HG02642 (cell line): ENCODE measurements around the gene KIAA1671.

Experiments
- ATAC-seq: cut with Tn5 transposase; IDR thresholded peaks from one replicate; pipeline ENCODE4 v1.9.1; 2021; ENCODE audit warnings: mild to moderate bottlenecking; ENCODE audit not compliant: unreplicated experiment, poor library complexity

The KIAA1671 gene

GRCh38 chr22:25109878-25110595 is 157.5 kb downstream of the KIAA1671 start:
- ATAC-seq: no peak

- ATAC-seq: no peak
Measured at GRCh38 chr22:25110596-25110845, 158.0 kb downstream of the KIAA1671 start.

- ATAC-seq: peak; percentile 71
Measured at GRCh38 chr22:25110846-25111578, 158.5 kb downstream of the KIAA1671 start.

DNA sequence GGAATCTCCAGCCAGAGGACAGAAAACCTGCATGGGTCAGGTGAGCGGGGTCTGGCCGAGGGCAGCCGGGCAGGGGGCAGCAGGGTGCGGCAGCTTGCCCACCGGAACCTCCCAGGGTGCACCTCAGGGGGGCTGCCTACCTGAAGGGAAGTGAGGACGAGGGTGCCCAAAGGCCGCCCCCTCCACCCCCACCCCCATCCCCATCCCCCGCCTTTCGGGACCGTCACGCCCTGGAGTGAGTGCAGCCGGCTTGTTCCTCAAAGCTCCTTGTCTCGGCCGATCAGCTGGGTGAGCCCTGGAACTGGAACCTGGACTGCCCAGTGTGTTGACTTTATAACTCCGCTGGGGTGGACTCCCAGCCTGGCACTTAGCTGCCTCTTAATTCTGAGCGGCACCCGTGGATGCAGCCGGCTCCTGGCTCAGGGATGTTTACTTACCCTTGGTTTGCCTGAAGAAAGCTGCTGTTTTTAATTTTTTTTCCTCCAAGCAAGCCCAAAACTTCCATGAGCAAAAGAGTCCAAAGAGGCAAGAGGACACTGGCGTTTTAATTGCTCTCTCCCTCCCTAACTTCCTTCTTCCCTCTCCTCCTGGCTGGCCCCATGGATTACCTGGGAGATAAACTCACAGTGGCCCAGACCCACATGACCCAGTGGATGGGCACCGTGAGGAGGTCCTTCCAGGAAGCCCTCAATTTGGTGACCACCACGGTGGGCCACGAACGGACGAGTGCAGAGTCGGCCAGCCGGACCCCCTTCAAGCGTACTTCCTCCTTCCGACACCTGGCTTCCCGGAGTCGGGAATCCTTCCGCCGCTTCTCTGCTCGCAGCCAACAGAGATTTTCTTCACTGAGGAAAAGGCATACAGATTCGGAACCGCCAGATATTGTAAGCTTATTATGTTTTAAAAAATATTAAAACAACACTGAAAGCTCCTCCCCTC is 159.3 kb downstream of the KIAA1671 start:
- ATAC-seq: no peak

- ATAC-seq: no peak
Measured at GRCh38 chr22:25112538-25113253, 160.2 kb downstream of the KIAA1671 start.

GRCh38 chr22:25113316-25113721 is 160.8 kb downstream of the KIAA1671 start:
- ATAC-seq: no peak

DNA sequence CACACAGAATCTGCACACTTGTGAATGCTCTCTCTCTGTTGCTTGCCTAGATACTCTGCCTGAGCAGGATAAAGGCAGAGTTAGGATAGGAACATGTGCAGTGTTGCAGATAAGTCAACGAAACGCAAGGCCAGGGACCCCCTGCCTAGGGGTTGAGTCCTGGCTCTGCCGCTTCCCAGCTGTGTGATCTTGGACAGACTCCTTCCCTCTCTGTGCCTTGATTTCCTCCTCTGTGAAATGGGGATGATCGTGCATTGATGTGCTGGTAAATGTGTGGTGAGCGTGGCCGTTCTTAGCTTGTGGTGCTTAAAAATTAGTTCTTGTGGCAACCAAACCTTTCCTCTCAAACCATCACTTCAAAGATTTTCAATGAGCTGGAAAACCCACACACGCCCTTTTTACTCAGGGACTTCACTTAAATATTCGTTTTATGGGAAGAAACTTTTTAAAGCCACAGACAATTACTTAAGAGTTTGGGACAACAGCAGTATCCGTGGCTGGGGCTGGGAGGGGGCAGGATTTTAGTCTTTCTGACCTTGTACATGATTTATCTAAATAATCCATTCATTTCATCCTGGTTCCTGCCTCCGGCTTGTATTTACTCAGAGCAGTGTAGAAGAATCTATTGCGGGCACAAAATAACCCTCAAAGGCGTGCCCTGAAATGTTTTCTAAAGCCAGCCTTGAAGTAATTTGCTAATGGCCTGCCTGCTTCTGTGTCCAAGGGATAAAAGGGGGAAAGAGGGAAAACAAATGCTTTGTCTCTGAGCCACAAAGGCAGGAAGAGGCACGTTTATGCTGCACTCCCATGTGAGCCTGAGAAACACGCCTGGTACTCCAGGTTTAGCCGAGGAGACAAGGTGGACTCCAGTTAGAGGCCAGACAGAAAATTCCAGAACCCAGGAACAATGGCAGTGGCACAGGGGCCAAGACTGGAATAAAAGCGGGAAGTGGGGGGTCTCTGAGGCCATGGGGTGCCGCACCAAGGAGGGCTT is 162.2 kb downstream of the KIAA1671 start:
- no peak for ATAC-seq

- no peak for ATAC-seq
Measured at GRCh38 chr22:25119609-25120008, 167.1 kb downstream of the KIAA1671 start.

DNA sequence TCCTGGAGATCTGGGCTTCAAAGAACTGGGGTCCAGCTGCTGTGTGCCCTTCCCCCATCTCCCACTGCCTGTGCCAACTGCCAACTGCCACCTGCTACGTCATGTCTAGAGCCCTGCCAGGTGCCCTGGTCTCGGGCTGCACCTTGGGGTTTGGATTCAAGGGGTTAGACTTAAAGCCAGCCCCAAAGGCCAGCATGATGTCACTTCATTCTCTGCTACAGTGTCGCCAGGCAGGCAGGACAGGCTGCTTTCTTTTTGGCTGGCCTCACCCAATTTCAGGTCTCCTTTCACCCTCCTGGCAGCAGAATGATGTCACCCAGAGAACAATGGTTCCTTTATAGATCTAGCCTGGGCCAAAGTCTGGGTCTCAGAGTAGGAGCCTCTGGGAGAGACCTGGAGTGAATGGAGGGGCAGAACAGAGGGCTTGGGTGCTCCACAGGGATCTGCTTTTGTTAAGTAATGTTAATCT is 167.6 kb downstream of the KIAA1671 start:
- ATAC-seq: no peak

DNA sequence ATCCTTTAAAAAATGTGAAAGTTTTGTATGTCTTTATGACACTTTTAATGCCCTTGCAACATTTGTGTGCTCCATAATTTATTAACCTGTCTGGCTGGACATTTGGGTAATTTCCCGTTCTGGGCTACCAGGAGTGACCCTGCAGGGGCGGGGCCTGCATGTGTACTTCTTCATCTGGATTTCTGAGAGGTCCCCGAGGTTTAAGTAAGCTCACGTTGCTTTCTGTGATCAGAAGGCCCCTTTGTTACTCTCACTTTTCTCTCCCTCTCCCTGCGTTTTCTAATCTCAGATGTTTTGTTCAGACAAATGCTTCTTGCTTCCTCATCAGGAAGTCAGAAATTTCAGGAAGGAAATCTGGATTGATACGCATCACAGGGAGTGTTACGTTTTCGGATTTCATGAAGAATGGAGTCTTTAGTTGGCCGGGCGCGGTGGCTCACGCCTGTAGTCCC is 168.3 kb downstream of the KIAA1671 start:
- no peak for ATAC-seq

DNA sequence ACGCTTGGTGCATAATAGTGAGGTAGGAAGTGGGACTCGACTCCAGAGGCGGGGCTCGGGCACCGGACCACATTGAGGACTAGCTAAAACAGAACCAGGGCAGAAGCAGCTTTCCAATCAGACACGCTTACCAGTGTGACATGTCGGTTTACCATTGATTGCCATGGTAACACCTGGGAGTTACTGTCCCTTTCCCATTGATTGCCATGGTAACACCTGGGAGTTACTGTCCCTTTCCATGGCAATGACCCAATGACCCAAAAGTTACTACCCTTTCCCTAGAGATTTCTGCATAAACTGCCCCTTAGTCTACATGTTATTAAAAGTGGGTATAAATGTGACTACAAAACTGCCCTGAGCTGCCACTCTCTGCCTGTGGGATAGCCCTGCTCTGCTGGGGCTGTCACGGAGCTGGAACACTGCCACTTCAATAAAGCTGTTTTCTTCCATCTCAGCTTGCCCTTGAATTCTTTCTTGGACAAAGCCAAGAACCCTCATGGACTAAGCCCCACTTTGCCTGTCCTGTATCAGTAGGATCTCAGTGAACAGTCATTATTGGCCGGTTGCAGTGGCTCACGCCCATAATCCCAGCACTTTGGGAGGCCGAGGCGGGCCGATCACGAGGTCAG is 169.7 kb downstream of the KIAA1671 start:
- ATAC-seq: no peak

DNA sequence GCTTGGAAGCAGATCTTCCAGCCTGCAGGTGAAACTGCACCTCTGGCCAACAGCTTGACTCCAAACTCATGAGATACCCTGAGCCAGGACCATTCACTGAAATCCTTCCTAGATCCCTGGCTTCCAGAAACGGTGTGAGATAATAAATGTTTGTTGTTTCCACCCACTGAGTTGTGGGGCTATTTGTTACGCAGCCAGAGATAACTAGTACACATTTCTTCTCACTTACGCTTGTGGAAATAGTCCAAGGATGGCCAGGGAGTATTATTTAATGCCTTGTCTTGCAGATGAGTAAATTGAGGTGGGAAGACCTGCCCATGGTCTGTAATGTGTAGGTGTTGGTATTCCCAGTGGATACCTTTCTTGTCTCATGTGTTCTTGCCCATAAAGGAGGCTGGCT is 171.2 kb downstream of the KIAA1671 start:
- ATAC-seq: no peak

DNA sequence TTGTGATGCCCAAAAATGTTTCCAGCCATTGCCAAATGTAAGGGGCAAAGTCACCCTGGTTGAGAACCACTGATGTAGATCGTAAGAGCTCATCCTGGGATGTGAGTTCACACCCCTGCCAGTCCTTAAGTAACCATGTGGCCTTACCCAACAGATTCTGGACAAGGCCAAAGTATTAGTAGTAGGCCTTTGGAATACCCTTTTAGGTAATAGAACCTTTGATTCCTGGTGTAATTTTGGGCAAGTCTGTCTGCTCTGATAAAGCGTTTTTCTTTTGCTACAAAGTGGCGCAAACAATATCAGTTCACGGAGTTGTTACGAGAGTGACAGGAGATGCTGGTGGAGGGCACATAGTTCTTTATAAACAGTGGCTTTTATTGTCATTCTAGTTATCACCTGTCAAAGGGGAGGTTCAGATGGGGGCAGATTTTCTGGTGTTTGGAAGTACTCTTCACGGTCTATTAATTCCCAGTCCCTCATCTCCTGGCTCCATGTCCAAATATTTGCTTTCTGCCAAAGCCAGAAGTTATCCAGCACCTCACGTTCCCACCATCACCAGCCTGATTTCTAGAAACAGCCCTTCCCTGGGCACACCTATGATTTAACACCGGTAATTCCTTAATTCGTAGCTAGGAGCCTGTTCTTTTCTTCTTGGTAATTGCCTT is 173.3 kb downstream of the KIAA1671 start:
- ATAC-seq: no peak

DNA sequence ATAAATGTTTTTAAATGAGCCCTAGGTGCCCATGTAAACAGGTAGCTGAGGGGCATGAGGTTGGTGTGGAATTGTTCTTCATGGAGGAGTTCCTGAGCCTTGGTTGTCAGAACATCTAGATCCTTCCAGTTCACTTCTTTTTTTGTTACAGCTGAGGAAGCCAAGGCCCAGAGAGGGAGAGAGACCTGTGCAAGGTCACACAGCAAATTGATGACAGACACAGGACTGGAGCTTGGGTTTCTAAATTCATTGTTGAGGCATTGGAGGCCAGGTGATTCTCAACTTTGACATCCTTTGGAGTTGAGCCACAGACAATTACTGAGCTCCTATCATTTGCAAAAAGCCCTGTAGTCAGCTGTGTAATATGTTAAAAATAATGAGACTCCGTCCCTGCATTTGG is 174.0 kb downstream of the KIAA1671 start:
- ATAC-seq: no peak

GRCh38 chr22:25127318-25127717 is 174.8 kb downstream of the KIAA1671 start:
- no peak for ATAC-seq

- no peak for ATAC-seq
Measured at GRCh38 chr22:25130462-25130861, 177.9 kb downstream of the KIAA1671 start.

- no peak for ATAC-seq
Measured at GRCh38 chr22:25131198-25131887, 178.8 kb downstream of the KIAA1671 start.

- no peak for ATAC-seq
Measured at GRCh38 chr22:25134028-25134427, 181.5 kb downstream of the KIAA1671 start.
